Immature natural killer cell (primary cell): ENCODE data around the gene LBH. TPM values are rescaled to one million over a fixed set of nuclear protein-coding genes. Genes with fewer than 3 reads are reported as not detected.

Source experiments
- DNase-seq, 3 donors: peaks; one replicate each; pipeline ENCODE4 v3.0.0; 2022; ENCODE audit warnings: mixed read lengths in 1 of 3
- H3K27ac Mint-ChIP-seq, 6 donors: one replicate each; pipeline ENCODE4 v1.8.0; 2020; ENCODE audit warnings: mixed read lengths in 6 of 6, mild to moderate bottlenecking in 5 of 6, inconsistent platforms in 4 of 6, moderate library complexity in 3 of 6
- H3K27me3 Mint-ChIP-seq, 3 donors: one replicate each; pipeline ENCODE4 v1.8.0; 2020 to 2021; ENCODE audit warnings: low read depth in 3 of 3, mild to moderate bottlenecking in 3 of 3, mixed read lengths in 3 of 3, moderate library complexity in 3 of 3, inconsistent platforms in 1 of 3
- H3K36me3 Mint-ChIP-seq, 3 donors: one replicate each; pipeline ENCODE4 v1.8.0; 2020; ENCODE audit warnings: mixed read lengths in 3 of 3, inconsistent platforms in 2 of 3, mild to moderate bottlenecking in 2 of 3
- H3K4me1 Mint-ChIP-seq, 2 donors: one replicate each; pipeline ENCODE4 v1.8.0; 2020; ENCODE audit warnings: inconsistent platforms in 2 of 2, mild to moderate bottlenecking in 2 of 2, mixed read lengths in 2 of 2, moderate library complexity in 1 of 2
- H3K4me3 Mint-ChIP-seq, 5 donors: one replicate each; pipeline ENCODE4 v1.8.0; 2020; ENCODE audit warnings: mild to moderate bottlenecking in 5 of 5, mixed read lengths in 5 of 5, inconsistent platforms in 3 of 5, moderate library complexity in 3 of 5
- H3K9me3 Mint-ChIP-seq, 6 donors: one replicate each; pipeline ENCODE4 v1.8.0; 2020; ENCODE audit warnings: mild to moderate bottlenecking in 6 of 6, mixed read lengths in 6 of 6, inconsistent platforms in 4 of 6, moderate library complexity in 3 of 6
- polyA plus RNA-seq, 3 donors: library from polyadenylated mRNA; unstranded; fragments of 300-500 nt; fragmentation: Illumina TruSeq; gene quantifications; one replicate each; pipeline ENCODE4 v1.2.3, GENCODE V29; 2021

LBH gene
- polyA plus RNA-seq, 3 donors from 2014 or later = 101 to 137 (median 129) TPM

DNA sequence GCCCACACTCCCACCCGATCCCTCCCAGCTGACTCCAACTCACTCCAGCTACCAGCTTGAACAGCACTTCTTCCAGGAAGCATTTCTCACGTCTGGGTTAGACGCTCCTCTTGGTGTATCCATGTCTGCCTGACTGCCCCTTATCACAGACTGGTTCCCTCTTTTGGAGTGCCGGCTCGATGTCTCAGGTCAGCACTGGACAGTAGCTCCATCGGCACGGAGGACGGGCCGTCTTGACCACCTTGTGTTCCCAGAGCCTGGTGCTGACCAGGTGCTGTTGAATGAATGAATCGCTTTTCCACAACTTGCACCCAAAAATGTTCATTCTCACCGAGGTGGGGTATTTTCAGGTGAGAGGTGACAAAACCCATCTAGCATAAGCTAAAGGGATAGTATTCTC lies 71.8 kb downstream of the LBH start:
- Mint-ChIP-seq H3K4me3 (no peak overlapping the region), H3K4me1 (peaks cover 0 to 3% of the 10 kb centered on the region in 2 donors), H3K36me3 (no peaks in the 10 kb centered on the region), H3K27ac (no peak overlapping the region), H3K27me3 (peaks cover 0 to 6% (median 4%) of the 10 kb centered on the region in 3 donors), H3K9me3 (no peaks in the 10 kb centered on the region)
- no peak for DNase-seq

DNA sequence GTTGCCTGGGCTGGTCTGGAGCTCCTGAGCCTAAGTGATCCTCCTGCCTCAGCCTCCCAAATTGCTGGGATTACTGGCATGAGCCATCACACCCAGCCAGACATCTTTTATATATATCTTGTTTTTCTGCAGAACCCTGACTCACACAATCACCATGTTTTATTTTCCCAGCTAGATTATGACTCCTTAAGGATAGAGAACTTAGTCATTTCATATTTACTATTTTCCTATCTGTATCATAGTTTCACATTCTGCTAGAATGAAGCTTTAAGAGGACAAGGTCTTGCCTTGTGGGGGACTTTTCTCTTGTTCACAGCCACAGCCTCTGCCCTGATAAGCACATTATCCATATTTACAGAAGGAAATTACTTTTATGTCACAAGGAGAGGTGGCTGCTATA lies 73.9 kb downstream of the LBH start:
- DNase-seq = no peak
- H3K27me3 Mint-ChIP-seq = peaks cover 0 to 6% (median 4%) of the 10 kb centered on the region in 3 donors
- no peaks in the 10 kb centered on the region for H3K36me3 Mint-ChIP-seq
- H3K9me3 Mint-ChIP-seq = peaks cover 0 to 1% (median 0%) of the 10 kb centered on the region in 6 donors
- H3K27ac Mint-ChIP-seq = peak overlapping the region in 1 of 6 donors; percentile 62
- H3K4me1 Mint-ChIP-seq = peaks cover 8 to 10% of the 10 kb centered on the region in 2 donors
- H3K4me3 Mint-ChIP-seq = no peak overlapping the region

DNA sequence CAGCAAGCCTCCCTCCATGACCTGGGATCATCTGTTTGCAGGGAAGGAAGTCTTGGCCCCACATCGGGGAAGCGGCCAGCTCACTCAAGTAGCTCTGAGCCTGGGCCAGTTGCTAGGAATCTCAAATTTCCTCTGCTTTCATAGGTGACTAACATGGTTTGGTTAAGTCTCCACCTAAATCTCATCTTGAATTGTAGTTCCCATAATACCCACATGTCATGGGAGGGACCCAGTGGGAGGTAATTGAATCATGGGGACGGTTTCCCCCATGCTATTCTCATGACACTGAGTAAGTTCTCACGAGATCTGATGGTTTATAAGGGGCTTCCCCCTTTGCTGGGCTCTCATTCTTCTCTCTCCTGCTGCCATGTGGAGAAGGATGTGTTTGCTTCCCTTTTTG lies 75.2 kb downstream of the LBH start:
- H3K27me3 Mint-ChIP-seq = peaks cover 0 to 6% (median 4%) of the 10 kb centered on the region in 3 donors
- H3K27ac Mint-ChIP-seq = peak overlapping the region in 1 of 6 donors; percentile 28
- no peaks in the 10 kb centered on the region for H3K36me3 Mint-ChIP-seq
- H3K4me3 Mint-ChIP-seq = no peak overlapping the region
- H3K4me1 Mint-ChIP-seq = peaks cover 16 to 19% of the 10 kb centered on the region in 2 donors
- no peak for DNase-seq
- peaks cover 0 to 1% (median 0%) of the 10 kb centered on the region in 6 donors for H3K9me3 Mint-ChIP-seq

DNA sequence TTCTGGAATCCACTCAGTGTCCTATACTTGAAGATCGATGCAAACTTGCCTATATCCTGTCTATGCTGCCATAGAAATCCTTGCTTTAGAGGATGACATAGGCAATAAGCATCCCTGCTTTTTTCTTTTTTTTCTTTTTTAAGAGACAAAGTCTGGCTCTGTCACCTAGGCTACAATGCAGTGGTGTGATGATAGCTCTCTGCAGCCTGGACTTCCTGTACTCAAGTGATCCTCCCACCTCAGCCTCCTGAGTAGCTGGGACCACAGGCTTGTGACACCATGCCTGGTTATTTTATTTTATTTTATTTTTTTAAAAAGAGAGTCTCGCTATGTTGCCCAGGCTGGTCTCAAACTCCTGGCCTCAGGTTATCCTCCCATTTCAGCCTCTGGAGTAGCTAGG lies 76.9 kb downstream of the LBH start:
- Mint-ChIP-seq H3K4me3 (no peak overlapping the region), H3K9me3 (peaks cover 0 to 1% (median 0%) of the 10 kb centered on the region in 6 donors), H3K4me1 (peaks cover 16 to 19% of the 10 kb centered on the region in 2 donors), H3K27me3 (peaks cover 0 to 6% (median 4%) of the 10 kb centered on the region in 3 donors), H3K36me3 (no peaks in the 10 kb centered on the region), H3K27ac (peak overlapping the region in 1 of 6 donors; percentile 66)
- DNase-seq = no peak

Other genes starting within 250 kb of the LBH start
- gene YPEL5, start 84.5 kb upstream of the LBH start, polyA plus RNA-seq = 100 to 1,000 TPM; 110 to 163 (median 141) TPM
- gene LCLAT1, start 215.7 kb downstream of the LBH start, polyA plus RNA-seq = 10 to 100 TPM in 1 of 3 donors, 1 to 10 TPM in 2; 4.7 to 13.5 (median 5.4) TPM